Tibial nerve (tissue), 4 donors: ENCODE measurements around the gene EIF2AK2.

Experiments
- EP300 ChIP-seq, 2 donors: sonication (generic); formaldehyde crosslinking; IDR thresholded peaks; one replicate each; pipeline ENCODE4 v1.6.1; 2017; ENCODE audit warnings: antibody characterized with exemption in 2 of 2, mild to moderate bottlenecking in 1 of 2
- POLR2A ChIP-seq, 2 donors: fragments of 450-650 bp; IDR thresholded peaks; one replicate each; pipeline ENCODE4 v1.6.1; 2017; ENCODE audit warnings: antibody characterized with exemption in 2 of 2, mild to moderate bottlenecking in 2 of 2, moderate library complexity in 2 of 2
- TF ChIP-seq, protein P1 (sequence below), 5 experiments: fragments of 200-600 bp in 3 of 5; fragments of 450-650 bp in 2 of 5; sonication (generic) in 3 of 5; IDR thresholded peaks; one replicate each; pipeline ENCODE4 v1.5.1; 2016 to 2019; ENCODE audit warnings: antibody characterized with exemption in 5 of 5, mild to moderate bottlenecking in 3 of 5, moderate library complexity in 2 of 5

DNA sequence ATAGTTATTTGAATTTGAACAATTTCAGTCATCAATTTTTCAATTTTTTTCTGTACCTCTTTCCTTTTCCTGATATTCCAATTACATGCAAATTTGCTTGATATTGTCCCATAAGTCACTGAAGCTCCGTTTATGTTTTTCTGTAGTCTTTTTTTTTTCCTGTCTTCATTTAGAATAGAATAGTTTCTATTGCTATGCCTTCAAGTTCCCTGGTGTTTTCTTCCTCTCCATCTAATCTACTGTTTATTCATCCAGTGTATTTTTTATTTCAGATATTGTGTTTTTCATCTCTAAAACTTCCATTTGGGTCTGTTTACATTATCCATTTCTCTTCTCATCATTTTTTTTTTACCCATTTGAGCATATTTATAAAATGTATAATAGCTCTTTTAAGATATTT lies 8.0 kb upstream of the EIF2AK2 start:
- TF ChIP-seq, protein P1, sequence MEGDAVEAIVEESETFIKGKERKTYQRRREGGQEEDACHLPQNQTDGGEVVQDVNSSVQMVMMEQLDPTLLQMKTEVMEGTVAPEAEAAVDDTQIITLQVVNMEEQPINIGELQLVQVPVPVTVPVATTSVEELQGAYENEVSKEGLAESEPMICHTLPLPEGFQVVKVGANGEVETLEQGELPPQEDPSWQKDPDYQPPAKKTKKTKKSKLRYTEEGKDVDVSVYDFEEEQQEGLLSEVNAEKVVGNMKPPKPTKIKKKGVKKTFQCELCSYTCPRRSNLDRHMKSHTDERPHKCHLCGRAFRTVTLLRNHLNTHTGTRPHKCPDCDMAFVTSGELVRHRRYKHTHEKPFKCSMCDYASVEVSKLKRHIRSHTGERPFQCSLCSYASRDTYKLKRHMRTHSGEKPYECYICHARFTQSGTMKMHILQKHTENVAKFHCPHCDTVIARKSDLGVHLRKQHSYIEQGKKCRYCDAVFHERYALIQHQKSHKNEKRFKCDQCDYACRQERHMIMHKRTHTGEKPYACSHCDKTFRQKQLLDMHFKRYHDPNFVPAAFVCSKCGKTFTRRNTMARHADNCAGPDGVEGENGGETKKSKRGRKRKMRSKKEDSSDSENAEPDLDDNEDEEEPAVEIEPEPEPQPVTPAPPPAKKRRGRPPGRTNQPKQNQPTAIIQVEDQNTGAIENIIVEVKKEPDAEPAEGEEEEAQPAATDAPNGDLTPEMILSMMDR (IDR thresholded peaks at IDR 0.05), result no peak
- TF ChIP-seq POLR2A (IDR thresholded peaks at IDR 0.05), result no peak
- no peak for TF ChIP-seq EP300 (IDR thresholded peaks at IDR 0.05)
